22Rv1 (cell line): ENCODE results near the gene EPHA8.

Experiments
- ZFX ChIP-seq: fragments of 450-650 bp; IDR thresholded peaks from 2 replicates; pipeline ENCODE4 v1.6.1; 2017; ENCODE audit warnings: antibody characterized with exemption, borderline replicate concordance
- TF ChIP-seq, protein P1 (sequence below): fragments of 450-650 bp; IDR thresholded peaks from 2 replicates; pipeline ENCODE4 v1.5.1; 2017; ENCODE audit warnings: mild to moderate bottlenecking

DNA sequence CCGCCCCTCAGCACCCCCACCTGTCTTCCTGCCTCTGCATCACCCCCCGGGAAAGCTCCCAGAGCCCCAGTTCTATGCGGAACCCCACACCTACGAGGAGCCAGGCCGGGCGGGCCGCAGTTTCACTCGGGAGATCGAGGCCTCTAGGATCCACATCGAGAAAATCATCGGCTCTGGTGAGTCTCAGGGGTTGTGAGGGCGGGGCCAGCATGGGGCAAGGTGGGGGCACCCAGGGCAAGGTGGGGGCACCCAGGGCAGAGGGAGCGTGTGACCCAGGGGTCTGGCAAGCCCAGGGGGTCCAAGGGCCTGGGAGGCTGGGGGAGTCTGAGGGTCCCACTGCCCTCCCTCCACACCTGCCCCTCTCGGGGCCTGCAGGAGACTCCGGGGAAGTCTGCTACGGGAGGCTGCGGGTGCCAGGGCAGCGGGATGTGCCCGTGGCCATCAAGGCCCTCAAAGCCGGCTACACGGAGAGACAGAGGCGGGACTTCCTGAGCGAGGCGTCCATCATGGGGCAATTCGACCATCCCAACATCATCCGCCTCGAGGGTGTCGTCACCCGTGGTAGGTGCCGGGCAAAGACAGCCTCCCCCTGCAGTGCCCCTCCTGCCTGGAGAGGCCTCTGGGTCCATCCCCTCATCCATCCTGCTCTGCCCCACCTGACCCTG lies 34.1 kb downstream of the EPHA8 start:
- TF ChIP-seq, protein P1, sequence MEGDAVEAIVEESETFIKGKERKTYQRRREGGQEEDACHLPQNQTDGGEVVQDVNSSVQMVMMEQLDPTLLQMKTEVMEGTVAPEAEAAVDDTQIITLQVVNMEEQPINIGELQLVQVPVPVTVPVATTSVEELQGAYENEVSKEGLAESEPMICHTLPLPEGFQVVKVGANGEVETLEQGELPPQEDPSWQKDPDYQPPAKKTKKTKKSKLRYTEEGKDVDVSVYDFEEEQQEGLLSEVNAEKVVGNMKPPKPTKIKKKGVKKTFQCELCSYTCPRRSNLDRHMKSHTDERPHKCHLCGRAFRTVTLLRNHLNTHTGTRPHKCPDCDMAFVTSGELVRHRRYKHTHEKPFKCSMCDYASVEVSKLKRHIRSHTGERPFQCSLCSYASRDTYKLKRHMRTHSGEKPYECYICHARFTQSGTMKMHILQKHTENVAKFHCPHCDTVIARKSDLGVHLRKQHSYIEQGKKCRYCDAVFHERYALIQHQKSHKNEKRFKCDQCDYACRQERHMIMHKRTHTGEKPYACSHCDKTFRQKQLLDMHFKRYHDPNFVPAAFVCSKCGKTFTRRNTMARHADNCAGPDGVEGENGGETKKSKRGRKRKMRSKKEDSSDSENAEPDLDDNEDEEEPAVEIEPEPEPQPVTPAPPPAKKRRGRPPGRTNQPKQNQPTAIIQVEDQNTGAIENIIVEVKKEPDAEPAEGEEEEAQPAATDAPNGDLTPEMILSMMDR, result no peak
- no peak for TF ChIP-seq ZFX
